Measurements from ENCODE around the gene EIF4E2. TPM values are rescaled to one million over a fixed set of nuclear protein-coding genes. Genes with fewer than 3 reads are reported as not detected.
A peak's percentile ranks its signal among the peaks of the same experiment; 100 is the strongest.

Gene EIF4E2
- 77.5 and 87.8 TPM in 2 replicates for total RNA-seq (2014; rRNA removed; shearing (Covaris generic))

GRCh38 chr2:232550354-232551249, at the start of gene EIF4E2, which contains the start of gene TIGD1:
Gene EIF4E2, plus strand, starts transcription at chr2:232550689. Its CDS starts 36 bp downstream, at chr2:232550725.
Gene TIGD1, minus strand, starts transcription at chr2:232550557. Its CDS starts 675 bp downstream, at chr2:232549882.
- DNase-seq (ENCODE audit: low spot score), result peak; percentile 94

GRCh38 chr2:232501331-232501771, 49.1 kb upstream of the EIF4E2 start:
- no peak for DNase-seq (ENCODE audit: low spot score)

- DNase-seq (ENCODE audit: low spot score), result no peak
Measured at GRCh38 chr2:232501794-232502390, 48.6 kb upstream of the EIF4E2 start.

DNA sequence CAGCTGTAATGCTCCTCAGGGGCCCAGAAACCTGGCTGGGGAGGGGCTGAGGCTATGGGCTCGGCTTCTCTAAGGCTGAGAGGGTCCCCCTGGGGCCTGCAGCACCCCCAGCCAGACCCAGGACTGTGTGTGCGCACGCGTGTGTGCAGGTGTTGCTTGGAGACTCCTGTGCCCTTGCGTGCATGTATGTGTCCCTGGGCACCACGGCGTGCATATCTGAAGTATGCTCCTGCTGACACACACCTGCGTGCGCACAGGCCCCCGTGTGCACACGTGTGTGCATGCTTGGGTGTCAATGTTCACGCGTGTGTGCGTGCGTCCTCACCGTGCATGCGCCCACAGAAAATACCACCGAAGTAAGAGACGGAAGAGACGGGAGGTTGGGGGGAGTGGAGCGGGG, 48.0 kb upstream of the EIF4E2 start:
- no peak for DNase-seq (ENCODE audit: low spot score)

GRCh38 chr2:232502911-232503808, 47.3 kb upstream of the EIF4E2 start:
- no peak for DNase-seq (ENCODE audit: low spot score)

DNA sequence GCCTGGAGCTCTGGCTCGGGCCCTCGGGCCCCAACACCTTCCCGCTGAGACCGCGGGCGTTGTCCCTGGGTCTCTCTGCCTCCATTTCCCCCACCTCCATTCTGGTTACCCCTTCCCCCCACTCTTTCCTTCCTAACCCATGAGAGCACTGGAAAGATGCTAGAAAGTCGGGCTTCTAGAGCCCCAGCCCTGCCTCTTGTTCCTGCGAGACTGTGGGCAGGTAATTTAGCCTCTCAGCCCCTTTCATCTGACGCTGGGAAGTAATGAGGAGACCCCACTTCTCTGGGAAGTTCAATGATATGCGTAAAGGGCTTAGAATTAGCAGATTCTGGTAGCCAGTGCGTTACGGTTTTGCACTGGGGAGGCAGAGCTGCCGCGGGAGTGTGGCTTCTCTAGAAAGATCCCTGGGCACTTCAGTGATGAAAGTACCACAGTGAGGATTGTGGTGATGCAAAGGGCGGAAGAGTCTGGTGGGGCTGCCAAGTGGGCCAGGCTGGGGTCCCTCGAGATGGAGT, 46.6 kb upstream of the EIF4E2 start:
- DNase-seq (ENCODE audit: low spot score), result no peak

- DNase-seq (ENCODE audit: low spot score), result no peak
Measured at GRCh38 chr2:232504438-232504837, 46.1 kb upstream of the EIF4E2 start.

DNA sequence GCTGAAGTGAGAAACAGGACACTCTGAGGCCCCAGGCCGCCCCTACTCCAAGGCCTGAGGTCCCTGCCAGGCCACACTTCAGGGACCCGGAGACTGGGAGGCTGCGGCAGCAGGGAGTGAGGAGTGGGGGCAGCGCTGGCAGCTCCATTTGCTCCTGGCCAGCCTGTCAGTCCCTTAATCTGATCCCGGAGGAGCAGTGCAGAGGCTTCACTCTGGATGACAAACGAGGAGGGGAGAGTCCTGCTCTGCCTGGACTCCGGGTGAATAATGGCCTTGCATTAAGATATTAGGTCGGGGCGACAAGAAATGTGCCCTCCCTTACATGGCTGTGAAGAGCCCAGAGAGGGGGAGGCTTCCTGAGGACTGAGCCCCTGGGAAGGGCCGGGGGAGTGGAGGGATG, 44.6 kb upstream of the EIF4E2 start:
- no peak for DNase-seq (ENCODE audit: low spot score)

DNA sequence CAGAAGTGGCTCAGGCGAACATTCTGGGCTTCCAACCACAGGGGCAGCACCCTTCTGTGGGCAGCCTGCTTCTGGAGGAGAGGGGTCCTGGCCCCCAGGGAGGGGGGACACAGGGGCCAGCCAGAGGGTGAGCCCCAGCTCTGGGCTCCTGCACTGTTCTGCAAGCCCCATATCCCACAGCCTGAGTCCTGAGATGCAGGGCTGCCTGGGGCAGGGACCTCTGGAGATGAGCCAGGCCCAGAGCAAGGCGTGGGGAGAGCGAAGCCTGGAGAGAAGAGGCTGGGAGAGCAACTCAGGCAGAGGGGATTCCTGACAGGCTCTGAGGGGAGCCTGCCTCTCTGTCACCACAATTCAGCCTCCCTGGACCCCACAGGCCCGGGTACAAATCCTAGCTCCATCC, 43.8 kb upstream of the EIF4E2 start:
- DNase-seq (ENCODE audit: low spot score), result no peak

DNA sequence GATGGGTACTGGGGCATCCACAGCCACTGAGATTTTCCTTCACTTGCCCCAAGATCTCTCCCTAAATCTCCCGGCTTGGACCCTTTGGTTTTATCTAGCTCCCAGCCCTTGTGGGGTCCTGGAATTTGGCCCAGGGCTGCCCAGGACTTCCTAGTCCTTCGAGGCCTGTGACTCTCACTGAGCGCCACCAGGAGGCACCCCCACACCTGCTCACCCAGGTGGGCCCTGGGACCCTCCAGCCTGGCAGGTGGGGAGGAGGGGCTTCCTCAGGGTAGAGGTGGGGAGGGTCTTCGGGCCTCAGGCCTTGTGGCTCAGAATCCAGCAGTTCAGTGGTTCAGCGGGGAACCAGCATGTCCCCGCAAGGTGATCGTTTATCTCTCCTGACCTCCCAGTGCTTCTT, 42.2 kb upstream of the EIF4E2 start:
- no peak for DNase-seq (ENCODE audit: low spot score)

- DNase-seq (ENCODE audit: low spot score), result no peak
Measured at GRCh38 chr2:232511336-232511890, 39.1 kb upstream of the EIF4E2 start.

DNA sequence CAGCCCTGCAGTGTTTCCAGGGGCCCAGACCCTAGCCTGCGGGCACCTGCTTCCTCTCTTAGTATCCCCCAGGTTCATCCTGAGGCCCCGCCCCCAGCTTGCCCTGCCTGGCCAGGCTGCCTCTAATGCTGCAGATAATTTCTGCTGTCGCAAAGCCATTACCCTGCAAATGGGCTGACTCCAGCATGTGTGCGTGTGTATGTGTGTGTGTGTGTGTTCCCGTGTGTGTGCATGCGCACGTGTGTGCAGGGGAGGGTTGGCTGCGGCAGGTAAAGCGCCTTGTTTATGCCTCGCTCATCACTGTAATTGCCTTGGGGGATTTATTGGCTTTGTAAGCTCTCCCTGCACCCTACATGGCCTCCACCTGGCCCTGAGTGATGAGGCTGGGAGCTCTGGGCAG, 37.9 kb upstream of the EIF4E2 start:
- DNase-seq (ENCODE audit: low spot score), result no peak

DNA sequence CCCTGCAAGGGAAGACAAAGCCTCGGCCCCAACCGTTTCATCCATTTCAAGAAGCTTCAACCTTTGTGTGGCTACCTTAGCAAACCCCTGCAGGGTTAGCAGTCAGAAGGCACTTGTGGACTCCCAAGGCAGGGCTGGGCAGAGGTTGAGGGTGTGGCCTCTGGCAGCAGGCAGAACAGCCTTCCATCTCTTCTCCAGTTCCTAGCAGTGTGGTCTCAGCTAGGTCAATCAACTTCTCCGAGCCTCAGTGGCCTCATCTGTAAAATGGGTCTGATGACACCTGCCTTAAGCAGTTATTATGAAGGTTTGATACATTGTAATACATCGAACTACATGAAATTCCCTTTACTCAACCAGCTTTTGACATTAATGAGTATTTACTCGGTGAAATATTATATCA, 37.1 kb upstream of the EIF4E2 start:
- no peak for DNase-seq (ENCODE audit: low spot score)

GRCh38 chr2:232515639-232516038, 34.9 kb upstream of the EIF4E2 start:
- DNase-seq (ENCODE audit: low spot score), result no peak

DNA sequence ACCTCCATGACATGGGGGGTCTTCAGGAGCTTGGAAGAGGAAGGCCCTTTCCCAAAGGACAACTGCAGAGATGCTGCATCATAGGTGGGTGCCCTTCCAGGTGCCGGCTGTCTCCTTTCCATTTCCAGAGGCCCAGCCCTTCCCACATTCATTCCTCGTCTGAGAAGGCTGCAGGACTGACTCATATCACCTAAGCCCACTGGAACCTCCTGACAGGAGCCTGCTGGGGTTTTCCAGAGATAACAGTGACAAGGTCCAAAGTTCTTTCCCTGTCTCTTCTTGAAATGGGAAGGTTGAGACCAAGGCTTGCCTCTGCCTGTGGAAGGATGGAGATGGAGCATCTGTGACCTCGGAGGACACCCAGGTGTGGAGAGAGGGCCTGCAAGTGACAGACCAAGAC, 33.9 kb upstream of the EIF4E2 start:
- no peak for DNase-seq (ENCODE audit: low spot score)

- DNase-seq (ENCODE audit: low spot score), result no peak
Measured at GRCh38 chr2:232518844-232519243, 31.6 kb upstream of the EIF4E2 start.

- no peak for DNase-seq (ENCODE audit: low spot score)
Measured at GRCh38 chr2:232519581-232520438, 30.7 kb upstream of the EIF4E2 start, which contains the start of gene PRSS56. Gene PRSS56, plus strand, starts transcription at chr2:232520388. Its CDS starts 211 bp downstream, at chr2:232520599.

DNA sequence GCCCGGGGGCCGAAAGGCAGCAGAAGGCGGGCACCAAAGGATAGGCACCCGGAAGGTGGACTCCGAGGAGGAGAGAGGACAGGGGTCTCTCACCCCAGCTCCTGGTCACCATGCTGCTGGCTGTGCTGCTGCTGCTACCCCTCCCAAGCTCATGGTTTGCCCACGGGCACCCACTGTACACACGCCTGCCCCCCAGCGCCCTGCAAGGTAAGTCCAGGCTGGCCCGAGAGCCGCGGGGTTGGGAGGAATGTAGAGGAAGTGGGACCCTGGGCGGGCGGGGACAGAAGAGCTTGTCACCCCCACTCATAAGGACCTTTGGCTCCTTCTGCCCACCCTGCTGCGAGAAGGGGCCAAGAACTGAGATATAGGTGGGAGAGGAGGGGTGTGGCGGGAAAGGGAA, 30.0 kb upstream of the EIF4E2 start:
- DNase-seq (ENCODE audit: low spot score), result no peak

DNA sequence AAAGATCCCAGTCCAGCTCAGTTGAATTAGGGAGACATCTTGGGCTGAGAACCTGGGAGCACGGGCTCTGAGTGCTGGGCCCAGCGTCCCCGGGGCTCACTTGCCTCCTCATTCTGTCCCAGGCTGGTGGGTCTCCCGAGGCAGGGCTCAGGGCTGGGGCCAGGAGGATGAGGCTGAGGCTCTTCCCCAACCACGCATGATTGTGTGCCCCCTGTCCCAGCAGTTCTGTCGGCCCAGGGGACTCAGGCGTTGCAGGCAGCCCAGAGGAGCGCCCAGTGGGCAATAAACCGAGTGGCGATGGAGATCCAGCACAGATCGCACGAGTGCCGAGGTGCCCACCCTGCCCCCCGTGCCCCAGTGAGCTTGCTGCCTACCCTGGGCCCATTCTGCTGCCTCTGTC, 29.4 kb upstream of the EIF4E2 start:
- no peak for DNase-seq (ENCODE audit: low spot score)

DNA sequence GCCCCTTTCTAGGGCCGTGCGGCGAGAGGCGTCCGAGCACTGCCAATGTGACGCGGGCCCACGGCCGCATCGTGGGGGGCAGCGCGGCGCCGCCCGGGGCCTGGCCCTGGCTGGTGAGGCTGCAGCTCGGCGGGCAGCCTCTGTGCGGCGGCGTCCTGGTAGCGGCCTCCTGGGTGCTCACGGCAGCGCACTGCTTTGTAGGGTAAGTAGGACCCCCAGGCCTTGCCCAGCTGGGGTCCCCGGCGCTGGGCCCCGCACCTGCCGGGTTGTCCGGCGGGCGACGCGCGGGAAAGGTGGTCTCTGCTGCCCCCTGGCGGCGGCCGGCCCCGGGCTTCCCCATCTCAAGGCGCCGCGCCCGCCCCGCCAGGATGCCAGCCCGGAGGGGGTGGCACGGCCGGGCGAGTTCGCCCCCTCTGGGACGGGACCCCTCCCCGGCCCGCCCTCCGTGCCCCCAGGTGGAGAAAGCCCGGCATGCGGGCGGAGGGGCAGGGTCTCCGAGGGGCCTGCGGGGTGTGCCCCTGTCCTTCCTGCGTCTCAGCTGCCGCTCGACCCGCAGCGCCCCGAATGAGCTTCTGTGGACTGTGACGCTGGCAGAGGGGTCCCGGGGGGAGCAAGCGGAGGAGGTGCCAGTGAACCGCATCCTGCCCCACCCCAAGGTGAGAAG, 28.4 kb upstream of the EIF4E2 start:
- DNase-seq (ENCODE audit: low spot score), result peak; percentile 44

Measured in HT-29 (cell line).